MM.1S (cell line): ENCODE measurements around the gene TMEM238.
A peak's percentile ranks its signal among the peaks of the same experiment; 100 is the strongest.

ENCODE experiments used
- DNase-seq: peaks from one replicate; pipeline ENCODE4 v3.0.0-alpha.2; 2015
- H2AFZ ChIP-seq: fragments of 300-600 bp; sonication (generic); 2 replicates; pipeline ENCODE4 v1.6.0; 2016; ENCODE audit warnings: antibody characterized with exemption, low read length
- H3F3A ChIP-seq: fragments of 300-600 bp; sonication (generic); 2 replicates; pipeline ENCODE4 v1.6.1; 2016; ENCODE audit warnings: mild to moderate bottlenecking, antibody characterized with exemption, low read length, moderate library complexity, mixed read lengths; ENCODE audit not compliant: insufficient read depth
- H3K27ac ChIP-seq: fragments of 300-600 bp; sonication (generic); 2 replicates; pipeline ENCODE4 v1.5.1; 2016; ENCODE audit warnings: mild to moderate bottlenecking, low read length
- H3K27me3 ChIP-seq: fragments of 300-600 bp; sonication (generic); replicated peaks from 2 replicates; pipeline ENCODE4 v1.6.0; 2016; ENCODE audit warnings: low read length; ENCODE audit not compliant: insufficient read depth
- H3K36me3 ChIP-seq: fragments of 300-600 bp; sonication (generic); replicated peaks from 2 replicates; pipeline ENCODE4 v1.6.1; 2016; ENCODE audit warnings: mild to moderate bottlenecking, low read length, mixed read lengths; ENCODE audit not compliant: insufficient read depth
- H3K4me1 ChIP-seq: fragments of 300-600 bp; sonication (generic); 2 replicates; pipeline ENCODE4 v1.6.1; 2016; ENCODE audit warnings: low read length, mixed read lengths
- H3K4me2 ChIP-seq: fragments of 300-600 bp; sonication (generic); 2 replicates; pipeline ENCODE4 v1.6.0; 2016; ENCODE audit warnings: low read depth, low read length
- H3K4me3 ChIP-seq: fragments of 300-600 bp; sonication (generic); 2 replicates; pipeline ENCODE4 v1.5.1; 2016; ENCODE audit warnings: low read length, mixed read lengths
- H3K79me2 ChIP-seq: fragments of 300-600 bp; sonication (generic); 2 replicates; pipeline ENCODE4 v1.6.1; 2016; ENCODE audit warnings: mixed run types, low read length, mixed read lengths
- H3K9ac ChIP-seq: fragments of 300-600 bp; sonication (generic); 2 replicates; pipeline ENCODE4 v1.6.1; 2016; ENCODE audit warnings: low read length, mixed read lengths
- H3K9me2 ChIP-seq: fragments of 300-600 bp; sonication (generic); replicated peaks from 2 replicates; pipeline ENCODE4 v1.6.1; 2016; ENCODE audit warnings: mild to moderate bottlenecking, low read length, mixed read lengths; ENCODE audit not compliant: insufficient read depth
- H3K9me3 ChIP-seq: fragments of 300-600 bp; sonication (generic); replicated peaks from 2 replicates; pipeline ENCODE4 v1.6.1; 2016; ENCODE audit warnings: mild to moderate bottlenecking, low read length, mixed read lengths; ENCODE audit not compliant: insufficient read depth
- H4K20me1 ChIP-seq: fragments of 300-600 bp; sonication (generic); 2 replicates; pipeline ENCODE4 v1.6.1; 2016; ENCODE audit warnings: mild to moderate bottlenecking, low read length, moderate library complexity, mixed read lengths; ENCODE audit not compliant: insufficient read depth
- EZH2 ChIP-seq: fragments of 300-600 bp; sonication (generic); optimal IDR thresholded peaks from 2 replicates; pipeline ENCODE3; 2017; ENCODE audit warnings: low read depth, mild to moderate bottlenecking, antibody characterized with exemption, low read length, mixed read lengths
- EZH2phosphoT487 ChIP-seq: fragments of 300-600 bp; sonication (generic); IDR thresholded peaks from 2 replicates; pipeline ENCODE4 v1.6.1; 2018; ENCODE audit warnings: antibody characterized with exemption, low read length
- TF ChIP-seq, protein P1 (sequence below): fragments of 300-600 bp; sonication (generic); IDR thresholded peaks from 2 replicates; pipeline ENCODE4 v1.5.1; 2016; ENCODE audit warnings: antibody characterized with exemption, low read length, mixed read lengths

TMEM238 gene

DNA sequence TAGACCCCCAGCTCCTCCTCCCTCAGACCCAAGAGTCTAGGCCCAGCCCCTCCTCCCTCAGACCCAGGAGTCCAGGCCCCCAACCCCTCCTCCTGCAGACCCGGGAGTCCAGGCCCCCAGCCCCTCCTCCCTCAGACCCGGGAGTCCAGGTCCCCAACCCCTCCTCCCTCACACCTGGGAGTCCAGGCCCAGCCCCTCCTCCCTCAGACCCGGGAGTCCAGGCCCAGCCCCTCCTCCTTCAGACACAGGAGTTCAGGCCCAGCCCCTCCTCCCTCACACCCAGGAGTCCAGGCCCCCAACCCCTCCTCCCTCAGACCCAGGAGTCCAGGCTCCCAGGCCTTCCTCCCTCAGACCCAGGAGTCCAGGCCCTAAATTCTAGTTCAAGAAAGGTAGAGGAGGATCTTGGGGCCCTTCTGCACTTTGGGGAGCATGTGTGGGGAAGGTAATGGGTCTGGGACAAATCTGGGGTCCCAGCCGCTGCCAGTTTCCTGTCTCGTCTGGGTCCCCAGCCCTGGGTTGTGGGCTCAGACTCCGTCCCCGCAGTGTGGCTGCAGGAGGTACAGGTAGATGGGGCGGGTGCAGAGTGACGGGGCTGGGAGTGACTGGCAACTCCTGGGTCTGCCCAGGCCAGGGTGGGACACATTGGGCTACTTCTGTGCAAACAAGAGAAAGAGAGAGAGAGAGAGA lies 10.6 kb downstream of the TMEM238 start:
- no peak for DNase-seq
- no peaks in the 10 kb centered on the region for H3K9me3 ChIP-seq
- no peaks in the 10 kb centered on the region; the same call in 1 of the 2 replicates for H3F3A ChIP-seq
- H3K9me2 ChIP-seq, result no peaks in the 10 kb centered on the region
- no peak overlapping the region for H3K4me2 ChIP-seq
- H3K79me2 ChIP-seq, result no peaks in the 10 kb centered on the region
- H2AFZ ChIP-seq, result no peak overlapping the region
- no peak overlapping the region for H3K9ac ChIP-seq
- no peaks in the 10 kb centered on the region for H4K20me1 ChIP-seq
- no peak overlapping the region for H3K27ac ChIP-seq
- H3K27me3 ChIP-seq, result peaks cover 54% of the 10 kb centered on the region
- no peaks in the 10 kb centered on the region; the same call in 1 of the 2 replicates for H3K4me1 ChIP-seq
- TF ChIP-seq EZH2phosphoT487 (no peak), EZH2 (no peak)
- TF ChIP-seq, protein P1, sequence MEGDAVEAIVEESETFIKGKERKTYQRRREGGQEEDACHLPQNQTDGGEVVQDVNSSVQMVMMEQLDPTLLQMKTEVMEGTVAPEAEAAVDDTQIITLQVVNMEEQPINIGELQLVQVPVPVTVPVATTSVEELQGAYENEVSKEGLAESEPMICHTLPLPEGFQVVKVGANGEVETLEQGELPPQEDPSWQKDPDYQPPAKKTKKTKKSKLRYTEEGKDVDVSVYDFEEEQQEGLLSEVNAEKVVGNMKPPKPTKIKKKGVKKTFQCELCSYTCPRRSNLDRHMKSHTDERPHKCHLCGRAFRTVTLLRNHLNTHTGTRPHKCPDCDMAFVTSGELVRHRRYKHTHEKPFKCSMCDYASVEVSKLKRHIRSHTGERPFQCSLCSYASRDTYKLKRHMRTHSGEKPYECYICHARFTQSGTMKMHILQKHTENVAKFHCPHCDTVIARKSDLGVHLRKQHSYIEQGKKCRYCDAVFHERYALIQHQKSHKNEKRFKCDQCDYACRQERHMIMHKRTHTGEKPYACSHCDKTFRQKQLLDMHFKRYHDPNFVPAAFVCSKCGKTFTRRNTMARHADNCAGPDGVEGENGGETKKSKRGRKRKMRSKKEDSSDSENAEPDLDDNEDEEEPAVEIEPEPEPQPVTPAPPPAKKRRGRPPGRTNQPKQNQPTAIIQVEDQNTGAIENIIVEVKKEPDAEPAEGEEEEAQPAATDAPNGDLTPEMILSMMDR, result no peak
- H3K36me3 ChIP-seq, result no peaks in the 10 kb centered on the region
- H3K4me3 ChIP-seq, result no peak overlapping the region

DNA sequence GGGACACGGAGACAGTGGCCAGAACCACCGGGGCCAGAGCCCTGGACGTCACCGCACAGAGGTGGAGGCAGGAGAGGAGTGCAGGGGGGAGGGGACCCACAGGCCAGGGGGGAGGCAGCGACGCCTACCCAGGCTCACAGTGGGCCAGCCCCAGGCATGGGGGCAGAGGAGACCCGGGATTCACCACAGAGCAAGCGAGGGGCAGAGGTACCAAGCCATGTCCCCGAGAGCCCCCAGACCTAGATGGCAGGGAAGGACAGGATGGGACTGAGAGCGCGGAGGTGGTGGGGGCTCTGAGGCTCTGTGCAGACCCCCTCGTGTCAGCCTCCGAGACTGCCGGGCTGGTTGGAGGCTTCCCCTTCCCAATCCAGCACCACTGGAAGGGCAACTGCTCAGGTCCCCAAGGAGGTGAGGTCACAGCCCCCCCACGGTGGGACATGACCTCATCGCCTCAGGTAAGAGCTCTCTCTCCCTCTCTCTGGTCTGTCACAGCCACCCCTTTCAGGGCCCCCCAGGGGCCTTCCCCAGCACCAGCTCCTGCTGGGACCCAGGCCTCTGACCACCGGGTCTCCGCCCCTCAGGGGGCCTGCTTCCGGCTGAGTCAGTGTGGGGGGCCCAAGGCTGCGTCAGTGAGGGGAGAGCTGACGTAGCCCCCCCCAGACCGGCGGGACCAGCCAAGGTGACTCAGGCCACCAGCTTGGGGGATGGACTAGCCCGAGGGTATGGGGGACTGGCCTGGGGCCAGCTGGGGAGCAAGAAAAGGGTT lies 11.6 kb downstream of the TMEM238 start:
- Histone ChIP-seq H3K36me3 (no peaks in the 10 kb centered on the region), H3K4me2 (no peak overlapping the region), H3K9me2 (no peaks in the 10 kb centered on the region), H3K27ac (no peak overlapping the region), H3F3A (no peaks in the 10 kb centered on the region; the same call in 1 of the 2 replicates), H3K9me3 (no peaks in the 10 kb centered on the region), H2AFZ (no peak overlapping the region), H4K20me1 (no peaks in the 10 kb centered on the region), H3K79me2 (no peaks in the 10 kb centered on the region), H3K27me3 (peaks cover 63% of the 10 kb centered on the region), H3K4me1 (no peaks in the 10 kb centered on the region; the same call in 1 of the 2 replicates), H3K4me3 (no peak overlapping the region), H3K9ac (no peak overlapping the region)
- DNase-seq, result no peak
- TF ChIP-seq EZH2, result no peak
- TF ChIP-seq EZH2phosphoT487, result no peak

DNA sequence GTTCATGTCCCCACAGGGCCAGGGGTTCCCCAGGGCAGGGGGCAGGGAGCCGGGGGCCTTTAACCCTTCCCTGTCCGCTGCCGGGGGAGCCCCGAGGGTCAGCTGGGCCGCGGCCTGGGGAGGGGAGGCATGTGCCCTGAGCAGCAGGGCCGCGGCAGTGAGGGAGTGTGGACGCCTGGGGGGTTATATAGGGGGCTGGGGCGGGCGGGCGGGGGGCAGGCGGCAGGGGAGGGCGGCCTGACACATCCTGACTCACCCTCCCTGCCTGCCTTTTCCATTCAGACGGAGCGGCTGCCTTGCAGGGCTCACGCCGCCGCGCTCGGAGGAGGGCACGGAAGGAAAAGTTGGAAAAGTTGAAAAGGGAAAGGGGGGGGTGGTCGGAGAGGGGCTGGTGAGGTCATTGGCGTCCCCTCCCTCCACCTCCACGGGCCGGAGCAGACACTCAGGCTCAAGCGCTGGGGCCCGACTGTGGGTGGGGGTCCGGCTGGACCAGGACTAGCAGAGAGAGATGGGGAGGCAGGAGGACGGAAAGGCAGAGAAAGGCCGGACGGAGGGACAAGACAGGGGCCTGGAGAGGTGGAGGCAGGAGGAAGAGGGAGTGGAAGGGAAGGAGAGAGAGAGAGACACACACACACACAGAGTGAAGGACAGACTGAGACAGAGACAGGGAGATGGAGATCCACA lies 13.6 kb downstream of the TMEM238 start, which contains the start of gene IL11:
Gene IL11, minus strand, starts transcription at position 159 of the 684 bp plus-strand sequence. Its CDS starts 153 bp downstream, at position 6.
- no peak within 1 kb of the TSS for H3K27ac ChIP-seq
- no peak within 1 kb of the TSS for H3K9ac ChIP-seq
- peaks cover 73% of the 10 kb centered on the region for H3K27me3 ChIP-seq
- no peak for DNase-seq
- no peaks in the 10 kb centered on the region for H3K9me3 ChIP-seq
- H3K4me3 ChIP-seq, result no peak within 1 kb of the TSS
- no peaks in the 10 kb centered on the region; the same call in 1 of the 2 replicates for H3F3A ChIP-seq
- no peaks in the 10 kb centered on the region for H3K9me2 ChIP-seq
- peak within 1 kb of the TSS; percentile 39; the same call in 1 of the 2 replicates for H3K4me2 ChIP-seq
- no peak within 1 kb of the TSS for H2AFZ ChIP-seq
- H3K79me2 ChIP-seq, result no peaks in the 10 kb centered on the region
- H3K36me3 ChIP-seq, result no peaks in the 10 kb centered on the region
- no peaks in the 10 kb centered on the region for H4K20me1 ChIP-seq
- no peak for TF ChIP-seq EZH2phosphoT487
- TF ChIP-seq EZH2, result no peak
- TF ChIP-seq, protein P1, result no peak
- H3K4me1 ChIP-seq, result no peaks in the 10 kb centered on the region; the same call in 1 of the 2 replicates
